ENCODE results near the gene ATP5ME.

ATP5ME gene

DNA sequence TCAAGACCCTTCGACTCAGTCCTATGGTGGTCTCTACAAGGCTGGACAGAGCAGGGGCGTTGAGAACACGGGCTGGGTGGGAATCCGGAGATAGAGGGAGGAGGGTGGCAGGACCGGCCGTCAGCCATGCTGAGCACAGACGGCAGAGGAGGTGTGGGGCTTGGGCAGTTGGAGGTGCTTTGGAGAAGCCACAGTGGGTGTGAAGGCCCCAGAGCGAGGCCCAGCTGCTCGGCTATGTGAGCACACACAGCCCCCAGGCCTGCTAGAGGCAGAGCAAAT is 44.5 kb downstream of the ATP5ME start:
- H3K9me3 ChIP-seq (ENCODE audit: control insufficient read depth in 5 of 5, low read length in 5 of 5) = peaks cover 4 to 19% (median 18%) of the 10 kb centered on the region in 5 donors
- H3K4me1 ChIP-seq (ENCODE audit: control insufficient read depth in 5 of 5, insufficient read depth in 5 of 5, low read length in 5 of 5) = no peaks in the 10 kb centered on the region
- no peak overlapping the region for H3K9ac ChIP-seq (ENCODE audit: low read length in 5 of 5)
- no peaks in the 10 kb centered on the region for H3K36me3 ChIP-seq (ENCODE audit: control insufficient read depth in 5 of 5, insufficient read depth in 5 of 5, low read length in 5 of 5)
- no peak overlapping the region for H3K4me3 ChIP-seq (ENCODE audit: low read depth in 1 of 5, low read length in 5 of 5)
- no peak overlapping the region for H3K27ac ChIP-seq (ENCODE audit: low read depth, low read length)
- peaks cover 0 to 18% (median 10%) of the 10 kb centered on the region in 5 donors for H3K27me3 ChIP-seq (ENCODE audit: control insufficient read depth in 5 of 5, insufficient read depth in 4 of 5, low read length in 5 of 5)

GRCh38 chr4:628821-629635 is 45.0 kb downstream of the ATP5ME start:
- H3K27ac ChIP-seq (ENCODE audit: low read depth, low read length) = no peak overlapping the region
- H3K9ac ChIP-seq (ENCODE audit: low read length in 5 of 5) = no peak overlapping the region
- no peaks in the 10 kb centered on the region for H3K4me1 ChIP-seq (ENCODE audit: control insufficient read depth in 5 of 5, insufficient read depth in 5 of 5, low read length in 5 of 5)
- no peaks in the 10 kb centered on the region for H3K36me3 ChIP-seq (ENCODE audit: control insufficient read depth in 5 of 5, insufficient read depth in 5 of 5, low read length in 5 of 5)
- H3K27me3 ChIP-seq (ENCODE audit: control insufficient read depth in 5 of 5, insufficient read depth in 4 of 5, low read length in 5 of 5) = peaks cover 0 to 21% (median 10%) of the 10 kb centered on the region in 5 donors
- no peak overlapping the region for H3K4me3 ChIP-seq (ENCODE audit: low read depth in 1 of 5, low read length in 5 of 5)
- peaks cover 4 to 19% (median 18%) of the 10 kb centered on the region in 5 donors for H3K9me3 ChIP-seq (ENCODE audit: control insufficient read depth in 5 of 5, low read length in 5 of 5)

DNA sequence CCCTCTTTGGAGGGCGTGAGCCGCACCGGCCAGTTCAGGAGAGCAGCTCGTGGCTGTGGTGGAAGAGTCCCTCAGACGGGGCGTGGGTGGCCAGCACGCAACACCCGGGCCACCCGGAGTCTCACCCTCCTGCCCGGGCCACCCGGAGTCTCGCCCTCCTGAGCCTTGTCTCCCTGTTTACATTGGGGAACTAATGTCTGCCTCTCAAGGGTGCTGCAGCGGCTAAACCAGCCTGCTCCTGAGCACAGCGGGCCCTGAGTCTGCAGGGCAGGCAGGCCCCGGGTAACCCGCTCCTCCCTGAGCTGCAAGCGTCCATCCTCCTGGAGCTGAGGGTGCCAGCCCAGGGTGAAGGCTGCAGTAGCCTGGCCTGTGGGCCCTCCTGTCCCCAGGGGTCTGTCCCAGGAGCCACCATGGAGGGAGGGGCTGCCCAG is 45.8 kb downstream of the ATP5ME start:
- H3K9me3 ChIP-seq (ENCODE audit: control insufficient read depth in 5 of 5, low read length in 5 of 5) = peaks cover 4 to 19% (median 18%) of the 10 kb centered on the region in 5 donors
- H3K27me3 ChIP-seq (ENCODE audit: control insufficient read depth in 5 of 5, insufficient read depth in 4 of 5, low read length in 5 of 5) = peaks cover 0 to 21% (median 11%) of the 10 kb centered on the region in 5 donors
- H3K9ac ChIP-seq (ENCODE audit: low read length in 5 of 5) = no peak overlapping the region
- no peak overlapping the region for H3K4me3 ChIP-seq (ENCODE audit: low read depth in 1 of 5, low read length in 5 of 5)
- no peak overlapping the region for H3K27ac ChIP-seq (ENCODE audit: low read depth, low read length)
- H3K36me3 ChIP-seq (ENCODE audit: control insufficient read depth in 5 of 5, insufficient read depth in 5 of 5, low read length in 5 of 5) = no peaks in the 10 kb centered on the region
- H3K4me1 ChIP-seq (ENCODE audit: control insufficient read depth in 5 of 5, insufficient read depth in 5 of 5, low read length in 5 of 5) = no peaks in the 10 kb centered on the region

DNA sequence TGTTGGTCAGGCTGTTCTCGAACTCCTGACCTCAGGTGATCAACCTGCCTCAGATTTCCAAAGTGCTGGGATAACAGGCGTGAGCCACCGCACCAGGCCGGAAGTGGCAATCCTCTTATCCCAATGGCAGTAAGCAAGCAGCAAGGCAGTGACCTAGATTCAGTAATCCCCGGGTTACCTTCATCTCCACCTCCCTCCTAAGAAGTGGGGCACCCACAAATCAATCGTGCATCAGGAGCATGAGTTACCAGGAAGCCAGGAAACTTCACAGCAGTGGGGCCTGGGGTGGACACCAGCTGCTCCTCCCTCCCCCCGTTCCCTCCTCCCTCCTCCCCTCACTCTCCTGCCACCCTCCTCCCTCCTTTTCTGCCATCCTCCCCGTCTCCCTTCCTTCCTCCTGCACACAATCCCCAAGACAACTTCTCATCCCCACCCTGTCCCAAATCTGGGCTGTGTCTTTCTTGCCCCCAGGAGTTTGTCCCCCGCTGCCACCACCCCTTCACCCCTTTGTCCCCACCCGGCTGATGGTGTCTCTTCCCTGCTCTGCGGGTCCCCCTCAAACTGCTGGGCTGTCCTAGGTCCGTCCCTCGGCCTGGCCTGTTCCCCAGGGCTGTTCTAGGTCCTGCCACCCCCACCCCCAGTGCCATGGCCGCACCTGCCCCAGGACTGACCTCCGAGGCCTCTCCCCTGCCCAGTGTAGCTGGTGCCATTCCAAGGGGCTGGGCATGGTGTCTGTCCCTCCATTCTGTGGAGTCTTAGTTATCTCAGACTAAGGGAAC is 46.5 kb downstream of the ATP5ME start:
- no peak overlapping the region for H3K4me3 ChIP-seq (ENCODE audit: low read depth in 1 of 5, low read length in 5 of 5)
- peaks cover 0 to 21% (median 16%) of the 10 kb centered on the region in 5 donors for H3K27me3 ChIP-seq (ENCODE audit: control insufficient read depth in 5 of 5, insufficient read depth in 4 of 5, low read length in 5 of 5)
- H3K27ac ChIP-seq (ENCODE audit: low read depth, low read length) = no peak overlapping the region
- no peak overlapping the region for H3K9ac ChIP-seq (ENCODE audit: low read length in 5 of 5)
- H3K36me3 ChIP-seq (ENCODE audit: control insufficient read depth in 5 of 5, insufficient read depth in 5 of 5, low read length in 5 of 5) = no peaks in the 10 kb centered on the region
- H3K9me3 ChIP-seq (ENCODE audit: control insufficient read depth in 5 of 5, low read length in 5 of 5) = peaks cover 4 to 14% (median 11%) of the 10 kb centered on the region in 5 donors
- no peaks in the 10 kb centered on the region for H3K4me1 ChIP-seq (ENCODE audit: control insufficient read depth in 5 of 5, insufficient read depth in 5 of 5, low read length in 5 of 5)

DNA sequence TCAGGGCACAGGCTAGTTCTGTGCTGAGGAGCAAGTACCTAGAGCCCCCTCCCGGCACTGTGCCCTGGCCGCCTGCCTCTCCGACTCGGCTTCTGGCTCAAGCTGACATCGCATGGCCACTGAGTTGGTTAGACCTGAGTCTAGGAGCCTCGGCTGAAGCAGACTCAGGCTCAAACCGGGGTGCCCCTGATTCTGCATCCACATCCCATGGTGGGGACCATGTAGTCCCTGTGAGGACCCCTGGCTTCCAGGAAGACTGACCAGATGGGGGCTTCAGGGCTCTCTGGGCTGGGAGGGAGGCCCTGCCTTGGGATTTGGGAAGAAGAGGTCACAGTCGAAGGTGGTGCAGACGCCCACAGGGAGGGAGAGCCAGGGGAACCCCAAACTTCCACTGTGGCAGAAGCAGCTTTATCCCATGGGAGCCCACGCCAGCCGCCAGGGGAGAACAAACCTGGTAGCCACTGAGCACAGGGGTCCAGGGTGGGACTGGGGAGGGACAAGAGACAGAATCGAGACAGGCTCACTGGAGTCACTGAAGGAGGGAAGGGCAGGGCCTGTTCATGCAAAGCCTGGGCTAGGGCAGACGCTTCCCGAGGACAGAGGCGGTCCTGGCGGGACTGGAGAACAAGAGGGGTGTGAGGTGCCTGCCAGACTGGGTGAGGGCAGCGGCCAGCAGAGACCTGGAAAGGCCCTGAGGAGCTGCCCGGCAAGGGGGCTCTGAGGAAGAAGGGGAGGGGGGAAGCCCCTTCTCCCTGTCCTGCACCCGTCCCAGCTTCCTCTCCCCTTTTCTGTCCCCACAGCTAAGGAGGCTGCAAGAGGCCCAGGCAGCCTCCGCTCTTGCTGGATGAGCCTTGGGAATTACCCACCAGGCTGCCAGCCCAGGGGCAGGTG is 47.6 kb downstream of the ATP5ME start:
- no peaks in the 10 kb centered on the region for H3K36me3 ChIP-seq (ENCODE audit: control insufficient read depth in 5 of 5, insufficient read depth in 5 of 5, low read length in 5 of 5)
- no peaks in the 10 kb centered on the region for H3K4me1 ChIP-seq (ENCODE audit: control insufficient read depth in 5 of 5, insufficient read depth in 5 of 5, low read length in 5 of 5)
- H3K4me3 ChIP-seq (ENCODE audit: low read depth in 1 of 5, low read length in 5 of 5) = no peak overlapping the region
- H3K9ac ChIP-seq (ENCODE audit: low read length in 5 of 5) = no peak overlapping the region
- peaks cover 0 to 3% (median 1%) of the 10 kb centered on the region in 5 donors for H3K9me3 ChIP-seq (ENCODE audit: control insufficient read depth in 5 of 5, low read length in 5 of 5)
- no peak overlapping the region for H3K27ac ChIP-seq (ENCODE audit: low read depth, low read length)
- H3K27me3 ChIP-seq (ENCODE audit: control insufficient read depth in 5 of 5, insufficient read depth in 4 of 5, low read length in 5 of 5) = peaks cover 0 to 21% (median 16%) of the 10 kb centered on the region in 5 donors

DNA sequence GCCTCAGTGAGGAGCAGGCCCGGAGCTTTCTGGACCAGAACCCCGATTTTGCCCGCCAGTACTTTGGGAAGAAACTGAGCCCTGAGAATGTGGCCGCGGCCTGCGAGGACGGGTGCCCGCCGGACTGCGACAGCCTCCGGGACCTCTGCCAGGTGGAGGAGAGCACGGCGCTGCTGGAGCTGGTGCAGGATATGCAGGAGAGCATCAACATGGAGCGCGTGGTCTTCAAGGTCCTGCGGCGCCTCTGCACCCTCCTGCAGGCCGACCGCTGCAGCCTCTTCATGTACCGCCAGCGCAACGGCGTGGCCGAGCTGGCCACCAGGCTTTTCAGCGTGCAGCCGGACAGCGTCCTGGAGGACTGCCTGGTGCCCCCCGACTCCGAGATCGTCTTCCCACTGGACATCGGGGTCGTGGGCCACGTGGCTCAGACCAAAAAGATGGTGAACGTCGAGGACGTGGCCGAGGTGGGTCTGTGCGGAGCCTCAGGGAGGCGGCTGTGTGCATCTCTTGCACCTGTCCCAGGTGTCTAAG is 48.4 kb downstream of the ATP5ME start:
- no peak overlapping the region for H3K9ac ChIP-seq (ENCODE audit: low read length in 5 of 5)
- H3K9me3 ChIP-seq (ENCODE audit: control insufficient read depth in 5 of 5, low read length in 5 of 5) = no peaks in the 10 kb centered on the region
- H3K4me1 ChIP-seq (ENCODE audit: control insufficient read depth in 5 of 5, insufficient read depth in 5 of 5, low read length in 5 of 5) = no peaks in the 10 kb centered on the region
- no peaks in the 10 kb centered on the region for H3K36me3 ChIP-seq (ENCODE audit: control insufficient read depth in 5 of 5, insufficient read depth in 5 of 5, low read length in 5 of 5)
- H3K4me3 ChIP-seq (ENCODE audit: low read depth in 1 of 5, low read length in 5 of 5) = no peak overlapping the region
- no peak overlapping the region for H3K27ac ChIP-seq (ENCODE audit: low read depth, low read length)
- H3K27me3 ChIP-seq (ENCODE audit: control insufficient read depth in 5 of 5, insufficient read depth in 4 of 5, low read length in 5 of 5) = peaks cover 0 to 21% (median 16%) of the 10 kb centered on the region in 5 donors

DNA sequence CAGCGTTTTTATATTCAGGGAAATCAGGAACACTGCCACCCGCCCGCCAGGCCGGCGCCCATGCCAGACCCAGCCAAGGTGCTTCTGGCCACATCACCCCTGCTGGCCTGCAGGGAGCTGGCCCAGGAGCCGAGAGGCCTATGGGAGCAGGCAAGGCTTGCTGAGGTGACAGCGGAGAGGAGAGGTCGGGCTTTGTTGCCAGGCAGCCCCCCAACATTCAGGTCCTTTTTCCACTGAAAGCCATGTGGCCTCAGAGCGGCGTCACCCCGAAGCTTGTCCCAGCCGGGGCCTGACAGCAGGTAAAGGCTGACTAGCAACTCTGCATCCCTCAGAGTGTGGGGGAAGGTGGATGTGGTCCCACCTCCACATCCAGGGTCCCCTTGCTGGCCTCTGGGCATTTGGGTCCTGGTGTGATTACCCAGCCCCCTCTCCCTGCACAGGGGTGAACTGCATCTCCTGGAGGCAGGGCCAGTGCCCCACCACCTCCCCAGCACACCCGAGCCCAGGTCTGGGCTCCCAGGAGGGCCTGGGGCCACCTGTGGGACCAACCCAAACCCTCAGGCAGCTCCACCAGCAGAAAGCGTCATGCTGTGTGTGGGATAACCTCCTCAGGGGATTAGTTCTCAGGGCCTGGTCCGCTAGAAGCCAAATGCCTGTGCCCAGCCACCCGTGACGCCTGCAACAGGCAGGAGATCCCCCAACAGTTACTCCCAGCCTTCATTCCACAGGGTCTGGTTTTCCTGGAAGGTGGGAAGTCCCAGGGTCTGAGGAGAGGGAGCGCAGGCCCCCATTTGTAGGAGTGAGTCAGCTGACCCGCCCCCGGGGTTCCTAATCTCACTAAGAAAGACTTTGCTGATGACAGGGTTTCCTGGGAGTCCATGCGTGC is 49.1 kb downstream of the ATP5ME start, which contains the start of gene PDE6B:
Gene PDE6B (plus strand): TSS at position 869 of the 886 bp plus-strand sequence. CDS start 54 bp downstream, outside the sequence.
- Histone ChIP-seq H3K9ac (ENCODE audit: low read length in 5 of 5) (no peak within 1 kb of the TSS), H3K9me3 (ENCODE audit: control insufficient read depth in 5 of 5, low read length in 5 of 5) (no peaks in the 10 kb centered on the region), H3K4me3 (ENCODE audit: low read depth in 1 of 5, low read length in 5 of 5) (no peak within 1 kb of the TSS), H3K27ac (ENCODE audit: low read depth, low read length) (no peak within 1 kb of the TSS), H3K27me3 (ENCODE audit: control insufficient read depth in 5 of 5, insufficient read depth in 4 of 5, low read length in 5 of 5) (peaks cover 0 to 23% (median 12%) of the 10 kb centered on the region in 5 donors), H3K4me1 (ENCODE audit: control insufficient read depth in 5 of 5, insufficient read depth in 5 of 5, low read length in 5 of 5) (no peaks in the 10 kb centered on the region), H3K36me3 (ENCODE audit: control insufficient read depth in 5 of 5, insufficient read depth in 5 of 5, low read length in 5 of 5) (no peaks in the 10 kb centered on the region)

- peaks cover 0 to 16% (median 5%) of the 10 kb centered on the region in 5 donors for H3K27me3 ChIP-seq (ENCODE audit: control insufficient read depth in 5 of 5, insufficient read depth in 4 of 5, low read length in 5 of 5)
Observed at GRCh38 chr4:623914-624566, 50.0 kb downstream of the ATP5ME start.

More at GRCh38 chr4:623914-624566, 50.0 kb downstream of the ATP5ME start:
- Histone ChIP-seq H3K9ac (ENCODE audit: low read length in 5 of 5) (no peak overlapping the region), H3K36me3 (ENCODE audit: control insufficient read depth in 5 of 5, insufficient read depth in 5 of 5, low read length in 5 of 5) (no peaks in the 10 kb centered on the region), H3K4me1 (ENCODE audit: control insufficient read depth in 5 of 5, insufficient read depth in 5 of 5, low read length in 5 of 5) (no peaks in the 10 kb centered on the region), H3K4me3 (ENCODE audit: low read depth in 1 of 5, low read length in 5 of 5) (no peak overlapping the region), H3K9me3 (ENCODE audit: control insufficient read depth in 5 of 5, low read length in 5 of 5) (no peaks in the 10 kb centered on the region), H3K27ac (ENCODE audit: low read depth, low read length) (no peak overlapping the region)

Measured in subcutaneous abdominal adipose tissue (tissue), 5 donors.